Colon (tissue), 2 donors: ENCODE results near the gene RAPGEF1.

Experiments used
- FAIRE-seq: peaks from 2 replicates; lab custom pipeline; 2012; peaks lifted over from hg19 to GRCh38; lab: Jason Lieb, UNC
- donor health status: control.
- donor health status: control.

Gene RAPGEF1

DNA sequence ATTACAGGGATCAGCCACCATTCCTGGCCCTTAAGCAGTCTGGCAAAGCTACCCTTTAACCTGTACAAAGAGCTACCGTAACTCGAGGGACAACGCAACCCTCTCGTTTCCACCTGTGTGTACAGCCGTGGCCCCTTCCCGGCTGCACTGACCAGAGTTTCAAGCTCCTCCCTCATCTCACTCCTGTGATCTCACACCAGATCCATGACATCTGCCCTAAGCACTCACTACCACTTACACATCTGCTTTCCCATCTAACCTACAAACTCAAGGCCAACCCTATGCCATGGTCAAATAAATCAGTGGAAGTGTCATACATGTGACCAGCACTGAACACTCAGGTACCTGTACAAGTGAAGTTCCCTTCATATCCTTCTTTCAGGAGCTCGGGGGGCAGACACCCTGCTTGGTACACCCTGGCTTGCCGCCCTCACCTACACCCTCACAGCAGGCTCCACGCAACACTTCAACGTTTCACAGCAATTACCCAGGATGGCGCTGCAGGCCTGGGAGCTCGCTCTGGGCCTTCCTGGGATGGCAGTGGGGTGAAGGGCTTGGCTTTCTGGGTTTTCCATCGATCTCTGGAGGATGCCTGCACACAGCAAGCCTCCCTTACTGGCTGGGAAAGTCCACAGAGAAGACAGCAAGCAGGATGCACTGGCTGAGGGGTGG, 132.8 kb downstream of the RAPGEF1 start:
- no peak for FAIRE-seq

DNA sequence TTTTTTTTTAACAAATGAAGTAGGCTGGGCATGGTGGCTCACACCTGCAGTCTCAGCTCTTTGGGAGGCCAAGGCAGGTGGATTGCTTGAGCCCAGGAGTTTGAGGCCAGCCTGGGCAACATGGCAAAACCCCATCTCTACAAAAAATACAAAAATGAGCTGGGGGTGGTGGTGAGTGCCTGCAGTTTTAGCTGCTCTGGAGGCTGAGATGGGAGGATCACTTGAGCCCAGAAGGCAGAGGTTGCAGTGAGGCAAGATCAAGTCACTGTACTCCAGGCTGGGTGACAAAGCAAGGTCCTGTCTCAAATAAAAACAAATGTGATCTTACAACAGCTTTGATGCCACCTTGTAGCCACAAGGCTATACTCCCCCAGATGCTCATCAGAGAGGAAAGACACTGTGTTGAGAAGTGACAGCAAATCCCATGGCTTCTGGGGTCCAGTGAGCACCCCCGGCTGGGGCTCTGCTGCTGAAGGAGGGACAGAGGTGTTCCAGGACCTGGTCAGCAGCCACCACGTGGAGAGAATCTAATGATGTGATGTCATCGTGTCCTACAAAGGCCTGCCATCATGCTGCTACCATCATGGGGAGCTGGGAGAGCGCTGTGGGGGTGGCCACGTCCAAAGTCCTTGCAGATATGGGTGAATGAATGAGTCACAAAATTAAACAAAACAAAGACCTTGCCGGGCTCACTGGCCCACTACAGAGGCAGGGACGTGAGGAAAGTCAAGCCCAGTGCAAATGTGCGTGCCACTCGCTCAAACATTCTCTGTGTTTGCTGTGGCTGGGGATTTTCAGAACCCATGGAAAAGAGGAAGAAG, 133.9 kb downstream of the RAPGEF1 start:
- FAIRE-seq, result no peak

DNA sequence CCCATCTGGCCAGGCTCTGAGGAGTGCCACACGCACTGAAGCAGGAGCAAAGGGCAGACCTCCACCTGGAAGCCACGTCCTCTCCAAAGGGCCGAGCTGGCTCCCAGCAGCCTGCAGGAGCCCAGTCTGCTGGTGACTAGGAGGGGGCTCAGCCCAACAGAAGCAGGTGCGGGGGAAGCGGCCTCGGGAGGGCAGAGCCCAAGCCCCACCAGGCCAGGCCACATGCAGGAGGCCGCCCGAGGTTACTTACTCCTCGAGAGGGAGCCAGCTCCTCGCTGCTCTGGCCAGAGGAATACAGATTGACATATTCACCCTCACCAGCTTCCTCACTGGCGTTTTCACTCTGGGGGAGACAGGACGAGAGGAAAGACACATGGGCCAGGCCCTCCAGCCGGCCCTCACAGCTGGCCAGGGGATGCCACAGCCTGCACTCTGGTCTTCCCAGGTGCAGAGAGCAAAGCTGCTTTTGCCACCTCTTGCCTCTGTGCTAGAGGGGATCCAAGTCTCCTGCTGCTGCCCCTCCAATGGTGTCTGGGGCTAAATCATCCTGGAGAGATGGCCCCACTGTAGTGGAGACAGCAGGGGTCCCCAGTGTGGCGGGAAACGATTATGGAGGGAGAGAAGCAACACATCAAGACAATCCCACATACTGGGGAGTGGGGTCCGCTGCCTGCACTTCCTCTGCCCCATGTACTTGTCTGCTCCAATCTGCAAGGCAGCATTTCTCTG, 136.0 kb downstream of the RAPGEF1 start:
- FAIRE-seq, result no peak

DNA sequence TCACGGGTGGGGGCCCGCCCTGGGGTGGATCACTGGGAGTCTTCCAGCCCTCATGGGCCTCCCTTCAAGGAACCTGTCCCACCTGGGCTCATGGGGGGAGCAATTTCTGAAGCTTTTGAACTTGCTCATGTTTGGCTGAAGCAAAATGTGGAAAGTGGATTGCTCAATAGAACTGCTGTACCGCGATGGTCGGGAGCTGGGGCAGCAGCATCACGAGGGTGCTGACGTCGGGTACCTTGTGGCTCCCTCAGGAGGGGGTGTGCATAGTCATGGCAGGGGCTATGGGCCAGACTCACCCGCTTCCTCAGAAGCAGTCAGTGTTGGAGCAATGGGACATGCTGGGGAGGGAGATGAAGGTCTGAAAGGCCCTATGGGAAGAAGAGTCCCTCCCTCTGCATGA, 136.7 kb downstream of the RAPGEF1 start:
- FAIRE-seq, result no peak

DNA sequence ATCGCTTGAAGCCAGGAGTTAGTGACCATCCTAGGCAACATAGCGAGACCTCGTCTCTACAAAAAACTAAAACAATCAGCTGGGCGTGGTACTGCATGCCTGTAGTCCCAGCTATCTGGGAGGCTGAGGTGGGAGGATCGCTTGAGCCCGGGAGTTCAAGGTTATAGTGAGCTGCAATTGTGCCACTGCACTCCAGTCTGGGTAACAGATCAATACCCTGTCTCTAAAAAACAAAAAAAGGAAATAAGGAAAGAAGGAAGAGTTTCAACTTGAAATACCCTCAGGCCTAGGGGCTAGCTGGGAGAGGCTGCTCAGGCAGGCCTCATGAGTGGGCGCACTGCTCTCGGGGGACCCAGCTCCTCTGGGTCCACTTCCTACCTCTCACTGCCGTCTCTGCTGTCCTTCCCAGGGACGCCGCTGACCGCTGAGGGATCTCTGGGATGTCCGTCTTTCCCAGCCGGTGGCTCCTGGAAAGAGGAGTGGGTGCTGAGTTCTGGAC, 138.1 kb downstream of the RAPGEF1 start:
- FAIRE-seq, result no peak

DNA sequence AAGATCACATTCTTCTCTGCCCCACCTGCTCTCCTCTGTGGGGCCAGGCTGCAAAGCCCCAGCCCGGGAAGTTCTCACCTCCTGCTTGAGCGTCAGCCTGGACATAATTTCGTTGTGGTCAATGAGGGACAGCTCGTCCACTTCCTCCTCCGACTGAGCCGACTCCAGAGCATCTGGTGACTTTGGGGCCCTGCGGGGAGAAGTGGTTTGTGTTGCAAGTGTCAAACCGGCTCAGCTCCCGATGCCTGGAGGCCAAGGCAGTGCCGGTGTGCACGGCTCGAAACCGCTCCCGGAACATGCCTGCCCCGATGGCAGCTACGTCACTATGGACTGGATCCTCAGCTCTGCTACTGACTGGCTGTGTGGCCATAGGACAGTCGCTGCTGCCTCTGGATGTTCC, 141.8 kb downstream of the RAPGEF1 start:
- FAIRE-seq, result no peak

DNA sequence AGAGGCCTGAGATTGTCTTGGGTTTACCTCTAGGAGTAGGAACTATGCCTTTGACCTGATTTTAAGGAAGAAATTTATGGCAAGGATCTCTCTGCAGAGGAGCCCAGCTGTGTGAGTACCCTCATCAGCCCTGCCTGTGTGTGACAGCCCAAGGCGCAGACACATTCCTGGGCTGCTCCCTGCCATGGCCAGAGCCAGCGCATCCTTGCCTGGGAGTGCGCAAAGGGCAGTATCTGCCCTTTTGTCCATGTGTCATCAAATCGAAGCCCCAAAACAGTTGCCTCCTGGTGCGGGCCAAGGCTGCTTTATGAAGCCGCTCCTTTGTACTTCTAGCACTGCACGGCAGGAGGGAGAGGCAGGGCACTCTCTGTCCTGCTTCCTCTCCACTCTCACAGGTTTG, 142.6 kb downstream of the RAPGEF1 start:
- no peak for FAIRE-seq

DNA sequence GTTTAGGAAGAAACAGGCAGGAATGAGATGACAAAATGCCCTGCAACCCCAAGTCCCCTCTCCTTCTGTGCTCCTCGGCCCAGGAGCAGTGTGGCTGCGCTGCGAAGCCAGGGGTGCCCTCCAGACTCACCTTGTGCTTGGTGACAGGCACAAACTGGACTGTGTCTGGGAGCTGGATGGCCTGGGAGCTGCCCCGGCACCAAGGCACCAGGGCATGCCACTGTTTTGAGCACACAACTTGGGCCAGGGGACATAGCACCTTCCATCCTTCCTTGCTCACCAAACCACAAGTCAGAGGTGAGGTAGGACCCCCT, 143.5 kb downstream of the RAPGEF1 start:
- FAIRE-seq, result no peak

DNA sequence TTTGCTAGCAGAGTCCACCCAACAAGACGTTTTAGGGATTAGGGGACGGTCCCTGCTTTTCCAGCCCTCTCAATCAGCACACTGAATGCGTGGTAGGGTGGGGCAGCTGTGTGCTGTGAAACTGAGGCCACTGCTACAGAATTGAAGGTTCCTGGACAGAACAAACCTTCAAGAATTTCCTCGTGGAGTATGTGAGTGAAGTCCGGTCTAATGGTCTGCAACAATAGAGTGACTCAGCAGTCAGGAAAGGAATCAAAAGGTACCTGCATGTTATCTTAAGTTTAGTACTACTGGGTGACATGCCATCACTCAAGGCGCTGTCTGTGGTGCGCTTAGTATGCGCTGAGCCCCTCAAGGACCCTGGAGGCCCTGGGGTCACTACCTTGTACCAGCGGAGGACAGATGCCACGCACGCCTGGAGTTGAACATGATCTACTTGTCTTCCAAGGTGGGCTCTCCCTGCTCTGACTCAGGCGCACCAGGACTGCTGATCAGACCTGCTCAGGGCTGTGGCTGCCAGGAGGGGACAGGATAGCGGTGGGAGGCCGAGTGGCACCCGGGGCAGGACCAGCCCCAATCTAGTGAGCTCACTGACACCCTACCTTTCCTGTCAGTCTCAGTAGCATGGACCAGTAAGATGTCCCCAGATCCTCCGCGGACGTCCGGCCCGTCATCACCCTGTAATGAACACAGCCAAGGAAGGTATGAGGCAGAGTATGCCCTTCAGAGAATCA, 144.0 kb downstream of the RAPGEF1 start:
- FAIRE-seq, result no peak

DNA sequence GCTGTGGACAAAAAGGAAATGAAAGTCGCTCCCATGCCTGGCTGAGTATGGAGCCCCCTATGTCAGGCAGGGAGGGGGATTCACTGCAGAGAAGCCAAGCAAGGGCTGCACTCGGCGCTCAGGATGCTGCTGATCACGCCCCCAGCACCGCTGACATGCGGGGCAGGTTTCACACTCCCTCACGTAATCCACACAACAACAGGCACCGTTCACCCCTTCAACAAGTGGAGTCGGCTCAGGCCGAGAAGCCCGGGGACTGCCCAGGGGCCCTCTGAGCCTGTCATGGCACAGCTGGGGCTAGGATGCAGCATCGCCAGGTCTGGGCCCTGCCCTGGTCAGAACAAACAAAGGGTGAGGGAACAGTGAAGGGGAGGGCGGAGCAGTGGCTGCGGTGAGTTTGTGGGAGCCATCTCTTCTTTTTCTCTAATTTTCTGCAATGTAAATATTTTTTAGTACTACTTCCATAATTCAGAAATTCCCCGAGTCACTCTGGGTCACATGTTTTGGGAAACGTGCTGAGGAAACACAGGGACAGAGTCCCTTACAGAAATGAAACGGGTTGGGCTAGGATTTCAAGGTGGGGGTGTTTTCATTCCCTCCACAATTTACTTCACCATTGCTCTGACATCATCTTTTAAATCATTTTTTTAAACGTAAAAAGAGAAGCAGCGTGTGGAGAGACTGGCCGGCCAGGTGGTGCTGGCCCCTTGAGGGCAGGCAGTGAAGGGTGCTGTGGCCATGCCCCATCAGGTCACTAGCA, 144.8 kb downstream of the RAPGEF1 start:
- FAIRE-seq, result no peak

DNA sequence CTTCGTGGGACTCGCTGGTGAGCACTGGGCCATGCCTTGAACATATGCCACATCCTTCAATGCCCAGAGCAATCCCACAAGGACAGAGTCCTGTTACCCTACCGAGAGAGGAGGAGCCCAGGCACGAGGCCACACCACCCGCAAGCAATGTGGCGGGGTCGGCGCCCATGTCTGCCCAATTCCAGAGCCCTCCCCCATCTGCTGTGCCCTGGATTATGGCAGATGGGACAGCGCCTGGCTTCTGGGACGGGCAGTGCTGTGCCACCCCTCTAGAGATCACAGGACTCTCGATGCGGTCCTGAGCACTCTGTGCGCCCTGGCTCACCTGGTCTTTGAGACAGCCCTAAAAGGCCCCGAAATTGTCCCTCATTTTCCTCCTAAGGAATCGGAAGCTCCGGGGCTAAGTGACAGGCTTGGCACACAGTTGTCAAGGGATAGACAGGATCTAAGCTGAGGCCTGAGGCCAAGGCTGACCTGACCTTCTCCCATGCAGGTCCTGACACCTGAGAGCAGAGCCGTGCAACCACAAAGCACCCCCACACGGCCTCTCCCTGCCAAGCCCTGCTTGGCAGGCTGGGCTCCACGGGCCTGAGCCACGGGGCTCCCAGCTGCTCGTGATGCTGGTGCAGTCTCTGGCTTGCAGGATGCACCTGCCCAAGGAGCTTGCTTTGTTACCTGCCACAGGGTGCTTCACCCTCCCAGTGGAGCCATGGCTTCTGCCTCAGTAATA, 145.8 kb downstream of the RAPGEF1 start:
- no peak for FAIRE-seq

DNA sequence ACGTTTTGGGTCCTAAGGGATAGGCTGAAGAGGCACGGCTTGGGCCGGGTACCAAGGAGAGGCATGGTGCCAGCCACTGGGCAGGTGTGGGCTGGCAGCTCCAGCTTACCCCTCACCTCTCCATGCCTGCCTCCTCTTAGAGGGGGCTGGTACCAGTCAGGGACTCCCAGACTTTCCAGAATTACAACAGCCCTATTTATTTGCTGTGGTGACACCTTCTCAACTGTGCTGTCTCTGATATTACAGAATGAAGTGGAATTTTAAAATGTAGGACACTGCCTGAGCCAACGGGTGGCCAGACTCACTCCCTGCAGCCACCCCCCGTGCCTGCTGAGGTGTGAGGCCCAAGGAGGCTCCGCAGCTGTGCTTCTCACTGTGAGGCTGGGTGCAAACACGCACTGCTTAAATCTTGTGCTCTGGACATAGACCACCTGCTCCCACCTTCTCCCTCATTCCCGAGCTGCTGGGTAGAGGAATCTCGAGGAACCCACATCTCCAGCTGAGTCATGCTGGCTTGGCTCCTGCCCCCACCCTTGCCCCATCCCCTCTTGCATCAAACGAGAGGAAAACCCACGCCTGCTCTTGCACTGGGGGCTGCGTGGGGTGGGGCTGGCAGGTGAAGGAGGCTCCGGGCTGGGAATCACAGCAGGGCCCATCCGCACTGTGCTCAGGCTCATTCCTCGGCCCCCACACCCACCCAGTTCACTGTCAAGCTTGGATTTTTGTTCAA, 146.6 kb downstream of the RAPGEF1 start:
- no peak for FAIRE-seq

DNA sequence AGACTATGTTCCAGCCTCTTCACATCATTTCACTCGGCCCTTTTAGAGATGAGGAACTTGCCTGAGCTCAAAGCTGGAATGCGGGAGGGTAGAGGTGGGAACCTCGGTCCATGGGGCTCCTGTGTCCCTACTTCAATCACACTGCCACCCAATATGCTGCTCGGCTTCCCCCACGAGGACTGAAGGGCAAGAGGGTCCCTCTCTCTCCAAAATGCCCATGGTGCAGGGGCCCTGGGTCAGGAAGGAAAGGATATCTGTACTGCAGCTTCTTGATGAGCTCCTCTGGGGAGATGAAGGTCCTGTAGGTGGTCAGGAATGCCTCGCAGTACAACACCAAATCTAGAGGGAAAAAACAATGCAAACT, 148.0 kb downstream of the RAPGEF1 start:
- FAIRE-seq, result no peak

DNA sequence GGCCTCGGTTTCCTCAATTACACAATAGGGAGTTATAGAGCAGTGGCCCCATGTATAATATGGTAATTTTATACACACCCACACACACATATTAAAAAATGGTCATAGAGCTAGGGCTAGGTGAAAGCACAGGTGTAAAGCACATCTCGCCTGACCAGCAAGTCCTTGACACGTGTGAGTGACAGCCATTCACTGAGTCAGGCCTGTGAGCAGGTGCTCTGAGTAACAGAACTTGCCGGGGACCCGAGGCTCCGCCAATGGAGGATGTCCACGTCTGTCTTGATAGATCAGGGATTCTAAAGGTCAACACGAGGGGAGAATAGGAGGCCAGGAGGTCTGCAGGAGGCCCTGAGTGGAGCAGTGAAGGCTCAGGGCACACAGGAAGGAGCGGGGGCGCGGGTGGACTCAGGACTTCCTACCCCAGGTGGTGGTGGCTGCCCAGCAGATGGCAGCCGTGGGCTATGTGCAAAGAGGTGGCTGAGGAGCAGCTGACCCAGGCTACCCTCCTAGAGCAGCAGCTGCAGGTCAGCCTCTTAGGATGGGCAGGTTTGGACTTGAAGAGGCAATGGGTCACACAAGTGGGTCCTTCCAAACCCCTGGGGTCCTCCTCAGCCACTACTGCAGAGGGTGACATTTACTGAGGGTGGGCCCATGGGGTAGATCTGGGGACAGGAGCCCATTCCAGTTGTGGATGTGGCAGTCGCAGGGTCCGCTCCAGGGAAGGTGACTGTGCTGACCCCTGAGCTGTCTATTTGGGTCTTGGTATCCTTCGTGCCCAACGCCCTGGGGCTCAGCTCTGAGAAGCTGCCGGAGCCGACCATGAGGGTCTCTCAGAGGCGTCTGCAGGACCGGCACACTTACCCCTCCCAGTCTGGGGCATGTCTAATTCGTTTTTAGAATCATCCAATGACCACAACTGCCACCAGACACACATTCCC, 148.7 kb downstream of the RAPGEF1 start:
- FAIRE-seq, result no peak

DNA sequence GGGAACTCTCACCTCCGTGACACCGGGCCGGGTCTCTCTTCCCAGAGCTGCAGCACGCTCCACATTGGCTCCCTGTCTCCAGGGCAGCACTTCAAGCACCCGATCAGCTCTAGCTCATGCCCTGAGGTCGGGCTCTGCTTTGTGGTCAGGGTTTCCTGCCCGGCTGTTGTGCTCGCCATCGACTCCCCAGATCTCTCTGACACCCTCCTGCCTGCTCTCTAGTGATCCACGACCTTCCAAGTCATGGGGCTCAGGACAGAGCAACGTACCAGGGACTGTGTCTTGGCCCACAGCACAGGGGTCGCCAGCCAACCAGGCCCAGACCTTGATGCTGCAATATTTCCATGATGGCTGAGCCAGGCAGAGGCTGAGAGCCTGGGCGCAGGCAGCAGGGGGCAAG, 149.4 kb downstream of the RAPGEF1 start:
- no peak for FAIRE-seq

DNA sequence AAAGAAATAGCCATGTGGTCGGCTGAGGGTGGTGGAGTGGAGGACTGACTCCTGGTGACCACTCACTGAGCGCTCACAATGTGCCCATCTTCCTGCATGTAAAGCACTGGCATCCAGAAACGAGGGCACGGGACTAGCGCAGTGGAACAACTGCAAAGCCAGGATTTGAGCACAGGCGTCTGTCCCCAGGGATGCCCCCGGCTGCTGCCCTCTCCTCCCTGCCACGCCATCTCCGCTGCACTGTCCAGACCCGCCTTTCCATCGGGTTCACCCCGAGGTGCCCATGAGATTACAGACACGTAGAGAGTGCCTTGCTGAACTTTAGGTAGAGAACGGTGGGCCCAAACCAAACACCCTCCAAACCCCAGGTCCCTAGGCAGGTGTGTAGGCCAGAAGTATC, 149.9 kb downstream of the RAPGEF1 start:
- FAIRE-seq, result no peak

DNA sequence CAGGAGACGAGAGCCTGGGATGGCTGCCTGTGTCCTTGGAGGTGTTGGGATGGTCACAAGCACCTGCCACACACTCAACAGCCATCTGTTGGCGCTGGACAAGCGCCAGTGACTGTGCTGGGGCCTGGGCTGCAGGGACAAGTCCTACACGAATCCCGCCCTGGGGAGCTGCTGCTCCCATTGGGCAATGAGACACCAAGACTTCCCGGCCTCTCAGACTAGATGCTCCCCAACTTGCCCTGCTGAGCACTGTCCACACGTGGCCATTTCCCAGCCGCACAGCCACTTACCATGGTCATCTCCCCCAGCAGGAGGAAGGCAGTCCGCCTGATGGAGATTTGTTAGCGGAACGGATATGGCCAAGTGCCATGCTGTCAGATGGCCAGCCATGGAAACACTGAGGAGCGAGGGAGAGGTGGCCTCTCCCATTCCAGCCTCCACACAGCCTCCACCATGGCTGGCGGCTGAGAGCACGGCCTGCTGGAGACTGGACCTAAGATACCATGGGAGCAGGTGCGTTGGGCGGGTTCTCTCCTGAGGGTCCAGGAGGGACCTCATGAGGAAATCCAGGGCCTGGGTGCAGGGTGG, 150.7 kb downstream of the RAPGEF1 start:
- FAIRE-seq, result no peak

DNA sequence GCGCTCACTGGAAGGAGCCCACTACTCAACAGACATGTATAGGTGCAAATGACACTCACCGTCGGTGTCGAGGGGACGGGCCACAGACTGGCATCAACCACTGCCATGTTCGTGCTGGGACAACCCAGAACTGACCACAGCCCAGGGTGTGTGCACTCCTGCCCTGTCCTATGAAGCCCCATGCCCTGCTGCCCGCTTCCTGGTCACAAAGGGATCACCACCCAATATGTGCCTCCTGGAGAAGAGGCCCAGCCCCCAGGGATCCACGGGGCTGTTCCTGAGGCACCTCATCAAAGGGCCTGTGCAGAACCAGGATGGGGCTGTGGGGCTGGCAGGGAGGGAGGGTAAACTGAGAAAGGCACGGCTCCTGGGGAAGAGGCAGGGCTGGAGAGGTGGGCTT, 151.5 kb downstream of the RAPGEF1 start:
- no peak for FAIRE-seq

DNA sequence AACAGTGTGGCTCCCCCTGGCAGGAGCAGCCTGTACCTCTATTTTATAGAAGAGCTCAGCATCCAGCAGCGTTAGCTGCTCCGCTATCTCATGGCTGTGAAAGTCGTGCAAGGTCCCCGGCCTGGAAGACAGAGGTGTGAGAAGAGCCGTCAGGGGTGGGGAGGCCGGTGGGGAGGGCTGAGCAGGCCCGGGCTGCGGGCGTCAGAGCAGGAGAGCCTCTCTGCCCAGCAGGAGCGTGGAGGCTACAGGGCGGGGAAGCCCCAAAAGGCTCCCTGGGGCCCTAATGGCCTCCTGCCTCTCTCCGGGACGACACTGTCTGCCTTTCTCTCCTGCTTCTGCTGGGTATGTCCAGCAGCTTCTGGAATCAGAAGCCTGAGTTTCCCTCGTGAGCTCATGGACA, 152.0 kb downstream of the RAPGEF1 start:
- no peak for FAIRE-seq
